HG02798 (cell line): ENCODE data around the gene RPS15A.

Experiments
- ATAC-seq: cut with Tn5 transposase; IDR thresholded peaks from one replicate; pipeline ENCODE4 v1.9.1; 2021; ENCODE audit warnings: mild to moderate bottlenecking; ENCODE audit not compliant: unreplicated experiment, poor library complexity

Gene RPS15A

DNA sequence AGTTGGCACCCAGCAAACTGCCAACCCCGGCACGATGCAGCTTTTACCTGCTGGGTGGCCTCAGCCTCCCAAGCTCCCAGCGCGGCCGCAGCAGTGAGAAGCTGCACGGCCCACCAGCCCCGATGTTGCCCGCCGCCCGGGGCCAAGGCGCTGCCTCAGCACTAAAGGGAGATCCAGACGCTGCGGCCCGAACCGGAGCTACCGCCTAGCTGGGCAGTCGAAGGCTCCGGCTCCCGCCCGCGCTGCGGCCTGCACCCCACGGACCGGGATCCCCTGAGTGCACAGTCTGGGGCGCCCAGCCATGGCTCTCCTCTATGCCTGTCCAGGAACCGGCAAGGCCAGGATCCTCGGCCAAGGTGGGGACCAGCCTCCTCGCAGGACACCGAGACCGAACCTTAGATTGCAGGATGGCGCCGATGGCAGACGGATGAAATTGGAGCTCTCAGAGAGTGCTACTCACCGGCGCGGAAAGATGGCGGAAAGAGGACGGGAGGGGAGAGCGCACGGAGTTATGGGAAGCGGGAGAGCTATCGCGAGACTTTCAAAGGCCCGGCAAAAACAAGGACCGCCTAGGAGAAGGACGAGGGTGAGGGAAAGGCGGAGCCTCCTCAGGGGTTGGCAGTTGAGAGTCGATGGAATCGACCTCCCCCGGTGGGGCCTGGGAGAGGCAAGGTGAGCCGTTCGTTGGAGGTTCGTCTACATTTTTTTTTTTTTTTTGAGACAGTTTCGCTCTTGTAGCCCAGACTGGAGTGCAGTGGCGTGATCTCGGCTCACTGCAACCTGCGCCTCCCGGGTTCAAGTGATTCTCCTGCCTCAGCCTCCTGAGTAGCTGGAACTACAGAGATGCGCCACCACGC, at the start of gene RPS15A:
RPS15A (minus strand) TSS at position 485 of the 857 bp plus-strand sequence. CDS start 1,221 bp downstream, outside the sequence.
- ATAC-seq, result peak; percentile 90

DNA sequence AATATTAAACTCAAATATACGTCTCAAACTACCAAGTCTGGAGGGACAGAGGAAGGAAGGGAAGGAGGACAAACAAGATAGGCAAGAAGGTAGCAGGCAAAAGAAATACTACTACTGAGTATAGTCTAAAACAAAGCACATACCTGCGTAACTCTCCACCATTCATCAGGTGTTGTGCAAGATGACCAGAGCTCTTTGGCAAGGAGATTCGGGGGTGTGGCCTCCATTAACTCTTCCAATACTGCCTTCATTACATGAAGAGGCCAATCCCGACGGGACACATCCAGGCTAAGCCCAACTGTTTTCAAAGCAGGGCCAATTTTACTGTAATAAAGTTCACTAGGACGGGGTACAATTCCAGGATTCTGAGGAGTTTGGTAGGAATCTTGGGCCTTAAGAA, 49.4 kb upstream of the RPS15A start:
- ATAC-seq, result no peak

DNA sequence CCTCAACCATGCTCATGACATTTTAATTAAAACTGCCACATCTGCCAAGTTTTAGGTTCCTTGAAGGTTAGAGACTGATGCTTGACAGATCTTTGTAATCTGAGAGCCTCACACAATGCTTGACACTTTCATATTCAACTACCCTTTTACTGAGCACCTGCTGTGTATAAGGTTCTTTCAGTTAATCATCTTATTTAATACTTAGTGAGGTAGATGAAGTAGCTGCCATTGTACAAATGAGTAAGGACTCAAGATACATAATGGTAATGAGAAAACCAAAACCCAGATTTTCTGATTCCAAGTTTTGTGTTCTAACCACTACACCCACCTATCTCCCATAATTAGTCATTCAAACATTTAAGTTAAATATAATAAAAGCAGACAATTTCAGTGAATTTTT, 46.6 kb upstream of the RPS15A start:
- no peak for ATAC-seq

DNA sequence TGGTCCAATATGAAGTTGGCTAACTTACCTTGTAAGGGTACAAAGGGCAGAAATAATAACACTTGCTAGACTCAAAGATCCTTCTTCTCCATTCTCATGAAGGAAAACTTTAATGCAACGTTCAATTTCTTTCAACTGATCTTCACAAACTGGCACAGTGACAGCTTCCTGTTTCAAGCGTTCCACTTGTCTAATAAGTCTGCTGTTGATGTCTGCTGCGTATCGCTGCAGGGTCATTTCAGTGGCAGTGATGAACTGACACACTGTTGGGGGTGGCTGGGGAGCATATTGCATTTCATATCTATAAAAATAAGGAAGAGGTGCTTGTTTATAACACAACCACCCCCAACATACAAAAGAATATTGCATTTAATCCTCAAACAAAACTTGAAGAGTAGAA, 44.7 kb upstream of the RPS15A start:
- ATAC-seq, result no peak

DNA sequence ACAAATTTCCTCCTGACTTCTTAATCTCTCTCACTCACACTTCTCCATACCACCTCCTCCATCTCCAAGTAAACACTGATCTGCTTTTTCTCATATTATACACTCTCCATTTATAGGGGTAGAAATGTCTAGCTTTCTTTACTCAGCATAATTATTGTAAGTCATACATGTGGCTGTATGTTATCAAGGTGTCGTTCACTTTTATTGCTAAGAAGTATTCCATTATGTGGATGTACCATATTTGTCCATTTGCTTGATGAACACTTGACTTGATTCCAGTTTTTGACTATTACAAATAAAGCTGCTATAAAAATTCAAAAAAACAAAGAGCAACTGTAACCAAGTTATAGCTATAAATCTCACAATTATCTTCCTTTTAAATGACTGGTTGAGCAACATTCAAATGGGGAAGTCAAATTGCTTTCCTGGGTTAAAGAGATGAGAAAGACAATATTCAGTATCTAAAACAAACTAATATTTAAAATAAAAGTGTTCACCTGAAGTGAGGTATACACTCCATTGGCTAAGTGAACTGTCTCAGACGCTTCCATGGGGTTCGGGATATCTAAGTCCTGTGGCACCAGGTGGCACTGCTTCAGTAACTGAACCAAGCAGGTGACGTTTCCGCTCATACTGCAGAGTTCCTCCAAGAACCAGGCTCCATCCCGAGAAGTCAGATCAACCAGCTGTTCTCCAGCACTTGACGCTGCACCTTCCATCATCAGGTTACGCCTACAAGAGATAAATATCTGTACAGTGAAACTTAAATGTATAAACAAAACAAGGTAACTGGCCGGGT, 43.8 kb upstream of the RPS15A start:
- ATAC-seq, result no peak

GRCh38 chr16:18832613-18833012, 42.5 kb upstream of the RPS15A start:
- ATAC-seq, result no peak

DNA sequence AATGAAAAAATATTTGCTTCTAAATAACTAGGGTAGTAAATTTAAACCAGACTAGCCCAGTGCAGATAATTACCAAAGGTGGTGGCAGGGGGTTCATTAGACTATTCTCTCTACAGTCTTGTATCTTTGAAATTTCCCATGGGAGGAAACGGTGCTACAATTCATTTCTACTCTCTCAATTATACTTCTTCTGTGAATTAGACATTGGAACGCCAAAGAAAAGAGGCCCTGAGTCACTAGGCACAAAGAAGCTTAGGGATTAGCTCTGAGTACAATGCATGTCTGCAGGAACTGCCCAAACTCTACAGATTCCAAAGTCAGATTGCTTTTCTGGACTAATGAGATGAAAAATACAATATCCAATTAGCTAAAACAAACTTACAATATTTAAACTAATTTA, 41.9 kb upstream of the RPS15A start:
- ATAC-seq, result no peak

DNA sequence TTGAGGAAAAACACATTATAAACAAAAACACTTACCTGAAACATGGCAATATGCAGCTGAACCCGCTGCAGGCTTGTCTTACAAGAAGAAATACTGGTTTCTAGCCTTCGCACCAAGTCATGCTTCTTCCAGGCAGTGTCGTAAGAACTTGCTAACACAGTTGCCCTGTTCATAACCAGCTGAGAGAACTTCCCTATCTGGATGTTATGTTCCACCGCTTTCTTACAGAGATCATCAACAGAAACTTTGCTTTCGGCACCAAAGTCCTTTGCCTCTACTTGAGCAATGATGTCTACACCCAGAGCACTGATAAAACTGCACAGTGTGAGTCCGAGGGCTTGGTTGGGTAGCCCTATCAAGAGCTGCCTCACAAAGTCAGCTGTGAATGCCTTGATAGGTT, 39.1 kb upstream of the RPS15A start:
- ATAC-seq, result no peak

- no peak for ATAC-seq
Measured at GRCh38 chr16:18827890-18828289, 37.8 kb upstream of the RPS15A start.

- no peak for ATAC-seq
Measured at GRCh38 chr16:18816286-18816685, 26.2 kb upstream of the RPS15A start.

GRCh38 chr16:18811925-18812324, 21.8 kb upstream of the RPS15A start:
- ATAC-seq, result no peak

- no peak for ATAC-seq
Measured at GRCh38 chr16:18809165-18809564, 19.0 kb upstream of the RPS15A start.

DNA sequence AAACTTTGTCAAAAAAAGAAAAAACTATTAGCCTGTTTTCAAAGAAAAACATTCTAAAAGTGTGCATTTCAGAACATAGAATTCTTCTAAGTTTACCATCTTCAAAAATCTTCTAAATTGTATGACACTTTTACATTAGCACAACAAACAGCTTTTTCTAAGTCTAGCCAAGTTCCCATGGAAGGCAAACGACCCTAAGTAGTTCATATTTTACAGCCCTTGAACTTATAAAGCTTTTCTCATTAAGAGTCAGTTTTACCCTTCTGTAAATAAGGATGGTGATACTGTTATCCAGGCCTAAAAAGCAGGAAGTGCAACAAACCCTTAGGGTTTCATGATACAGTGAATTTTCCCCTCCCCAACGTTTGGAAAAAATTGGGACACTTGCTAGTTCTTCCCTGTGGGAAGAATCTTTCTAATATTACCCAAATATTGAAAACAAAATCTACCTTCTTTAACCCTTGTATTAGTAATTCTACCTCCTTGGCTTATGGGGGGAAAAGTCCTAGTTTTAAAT, 15.2 kb upstream of the RPS15A start:
- no peak for ATAC-seq

DNA sequence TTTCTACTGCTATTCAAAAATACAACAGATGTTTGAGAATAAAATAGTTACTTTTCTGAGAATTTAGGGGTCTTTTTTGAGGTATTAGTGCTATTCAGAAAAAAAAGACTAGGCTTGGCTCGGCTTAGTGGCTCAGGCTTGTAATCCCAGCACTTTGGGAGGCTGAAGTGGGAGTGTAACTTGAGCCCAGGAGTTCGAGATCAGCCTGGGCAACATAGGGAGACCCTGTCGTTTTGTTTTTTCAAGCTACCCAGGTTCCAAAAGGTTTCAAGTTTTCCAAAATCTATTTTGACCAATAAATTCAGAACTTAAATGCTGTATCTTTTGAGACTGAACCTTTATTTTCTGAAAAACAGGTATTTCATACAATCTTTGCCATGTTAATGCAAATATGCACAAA, 14.4 kb upstream of the RPS15A start:
- no peak for ATAC-seq

DNA sequence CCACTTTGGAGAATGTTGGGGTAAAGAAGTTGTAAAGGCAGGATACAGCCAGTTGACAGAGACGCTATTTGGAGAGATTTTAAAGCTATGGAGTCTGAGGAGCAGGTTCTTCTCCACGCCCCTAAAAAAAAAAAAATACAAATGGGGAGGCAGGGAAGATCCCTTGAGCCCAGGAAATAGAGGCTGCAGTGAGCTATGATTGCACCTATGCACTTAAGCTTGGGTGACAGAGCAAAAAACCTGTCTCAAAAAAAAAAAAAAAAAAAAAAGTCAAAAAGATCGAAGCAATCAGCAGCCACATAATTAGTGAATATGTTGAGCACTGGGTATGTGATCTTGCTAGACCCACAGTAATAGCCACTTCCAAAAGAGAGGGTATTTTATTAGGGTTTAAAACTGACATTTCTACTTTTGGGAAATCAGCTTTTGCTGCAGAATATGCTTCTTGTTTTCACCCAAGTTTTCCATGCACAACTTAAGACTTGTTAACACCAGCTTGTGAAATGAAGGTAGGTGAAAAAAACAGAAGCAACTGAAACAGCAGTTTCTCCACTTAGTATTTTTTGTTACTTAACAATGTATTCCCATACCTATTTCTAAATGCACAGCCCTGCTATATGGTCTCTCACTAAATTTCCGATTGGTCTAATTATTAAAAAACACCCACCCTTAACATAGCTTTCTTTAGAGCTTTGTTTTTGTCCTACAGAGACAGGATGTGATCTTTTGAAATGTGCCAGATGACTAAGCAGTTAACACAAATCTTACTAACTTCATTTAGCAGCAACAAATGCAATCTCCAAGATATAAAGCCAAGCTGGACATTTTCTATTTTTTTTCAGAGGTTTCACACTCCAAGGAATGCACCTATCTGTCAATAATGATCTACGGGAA, 13.7 kb upstream of the RPS15A start:
- ATAC-seq, result no peak

- ATAC-seq, result no peak
Measured at GRCh38 chr16:18802767-18803343, 12.7 kb upstream of the RPS15A start.

- peak; percentile 97 for ATAC-seq
Measured at GRCh38 chr16:18801145-18801972, 11.2 kb upstream of the RPS15A start, which contains the start of gene ARL6IP1. Gene ARL6IP1, minus strand, starts transcription at chr16:18801549. Its CDS starts 83 bp downstream, at chr16:18801466.

- no peak for ATAC-seq
Measured at GRCh38 chr16:18800775-18801144, 10.6 kb upstream of the RPS15A start.

DNA sequence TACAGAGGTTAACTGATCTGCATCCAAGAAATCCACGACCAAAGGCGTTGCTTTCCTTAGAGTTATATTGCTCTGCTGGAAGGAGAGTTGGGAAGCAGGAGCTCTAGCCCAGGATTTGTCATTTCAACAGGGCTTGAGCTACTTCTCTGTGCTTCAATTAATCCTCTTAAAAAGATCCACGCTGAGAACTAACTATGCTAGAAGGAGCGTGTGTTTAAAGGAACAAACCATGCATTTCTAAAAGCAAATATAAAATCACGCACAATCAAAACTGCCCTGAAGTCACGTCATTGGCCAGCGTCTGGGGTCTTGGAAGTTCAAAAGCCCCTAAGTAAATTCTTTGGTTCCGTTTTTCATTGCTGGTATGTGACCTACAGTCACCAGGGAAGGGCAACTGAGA, 10.2 kb upstream of the RPS15A start:
- ATAC-seq, result no peak
